Body of pancreas (tissue), 4 donors: ENCODE results near the gene CEP20. TPM values are rescaled to one million over a fixed set of nuclear protein-coding genes. Genes with fewer than 3 reads are reported as not detected.
"Not testable (repeated sequence)": the region's sequence is repeated elsewhere in the genome, so short reads cannot be mapped to it uniquely, and the experiment has no call there.

Source experiments
- ATAC-seq: fragments of 150-250 bp; one replicate; pipeline ENCODE4 v1.9.1; 2016
- DNase-seq, 4 donors: peaks; one replicate each; pipeline ENCODE4 v3.0.0-alpha.2; 2019
- H3K27ac ChIP-seq, 4 donors: fragments of 200-600 bp; sonication (generic); 1 replicate in 3 of 4; 2 replicates in 1 of 4; pipeline versions ENCODE4 v1.5.1 to v1.6.1; 2016 to 2019; ENCODE audit warnings: mild to moderate bottlenecking in 1 of 4, mixed read lengths in 1 of 4, moderate library complexity in 1 of 4
- H3K27me3 ChIP-seq, 2 donors: fragments of 200-600 bp; sonication (generic); one replicate each; pipeline ENCODE4 v1.6.0; 2016; ENCODE audit warnings: mild to moderate bottlenecking in 1 of 2
- H3K36me3 ChIP-seq, 2 donors: fragments of 200-600 bp; sonication (generic); replicated peaks in 1 of 2; 2 replicates each; pipeline ENCODE4 v1.5.1; 2016; ENCODE audit warnings: low read depth in 2 of 2; ENCODE audit not compliant: insufficient read depth in 1 of 2
- H3K4me1 ChIP-seq: fragments of 200-600 bp; sonication (generic); one replicate; pipeline ENCODE4 v1.6.0; 2016
- H3K4me3 ChIP-seq, 2 donors: fragments of 200-600 bp; sonication (generic); 1 replicate in 1 of 2; 2 replicates in 1 of 2; pipeline ENCODE4 v1.5.1; 2016 to 2019
- H3K9me3 ChIP-seq, 3 donors: fragments of 200-600 bp; sonication (generic); 1 replicate in 2 of 3; 2 replicates in 1 of 3; pipeline ENCODE4 v1.5.1; 2016
- POLR2A ChIP-seq, 3 donors: fragments of 450-650 bp; IDR thresholded peaks; one replicate each; pipeline ENCODE4 v1.6.1; 2016; ENCODE audit warnings: antibody characterized with exemption in 3 of 3, mild to moderate bottlenecking in 2 of 3
- WGBS, 2 donors: methylation state at CpG; one replicate each; pipeline ENCODE4 v1.1.5; 2017; 5-methylcytosine and 5-hydroxymethylcytosine counted together
- intact Hi-C: fragments of 100-400 bp; cut with DNase I; formaldehyde crosslinking; loops from one replicate; pipeline ENCODE4 v1.15.1; 2023
- total RNA-seq, 2 donors: library from RNA; depleted of rRNA; stranded (reverse); fragments of >200 nt; gene quantifications; one replicate each; pipeline ENCODE4 v1.1.0, GENCODE V29; 2016
- TF ChIP-seq, protein P1 (sequence below), 7 experiments: fragments of 450-650 bp in 4 of 7; fragments of 200-600 bp in 3 of 7; sonication (generic) in 3 of 7; IDR thresholded peaks; one replicate each; pipeline ENCODE4 v1.5.1; 2016 to 2019; ENCODE audit warnings: antibody characterized with exemption in 7 of 7

CEP20 gene
- total RNA-seq, 2 donors from 2014 or later: 17.5 to 21.3 TPM

GRCh38 chr16:15854906-15855703, 33.3 kb downstream of the CEP20 start:
- Histone ChIP-seq H3K27ac (no peak overlapping the region), H3K27me3 (peaks cover 0 to 17% of the 10 kb centered on the region in 2 donors), H3K4me1 (peaks cover 16% of the 10 kb centered on the region), H3K4me3 (no peak overlapping the region), H3K9me3 (no peaks in the 10 kb centered on the region), H3K36me3 (no peaks in the 10 kb centered on the region)
- no peak for TF ChIP-seq POLR2A (IDR thresholded peaks at IDR 0.05)
- TF ChIP-seq, protein P1, sequence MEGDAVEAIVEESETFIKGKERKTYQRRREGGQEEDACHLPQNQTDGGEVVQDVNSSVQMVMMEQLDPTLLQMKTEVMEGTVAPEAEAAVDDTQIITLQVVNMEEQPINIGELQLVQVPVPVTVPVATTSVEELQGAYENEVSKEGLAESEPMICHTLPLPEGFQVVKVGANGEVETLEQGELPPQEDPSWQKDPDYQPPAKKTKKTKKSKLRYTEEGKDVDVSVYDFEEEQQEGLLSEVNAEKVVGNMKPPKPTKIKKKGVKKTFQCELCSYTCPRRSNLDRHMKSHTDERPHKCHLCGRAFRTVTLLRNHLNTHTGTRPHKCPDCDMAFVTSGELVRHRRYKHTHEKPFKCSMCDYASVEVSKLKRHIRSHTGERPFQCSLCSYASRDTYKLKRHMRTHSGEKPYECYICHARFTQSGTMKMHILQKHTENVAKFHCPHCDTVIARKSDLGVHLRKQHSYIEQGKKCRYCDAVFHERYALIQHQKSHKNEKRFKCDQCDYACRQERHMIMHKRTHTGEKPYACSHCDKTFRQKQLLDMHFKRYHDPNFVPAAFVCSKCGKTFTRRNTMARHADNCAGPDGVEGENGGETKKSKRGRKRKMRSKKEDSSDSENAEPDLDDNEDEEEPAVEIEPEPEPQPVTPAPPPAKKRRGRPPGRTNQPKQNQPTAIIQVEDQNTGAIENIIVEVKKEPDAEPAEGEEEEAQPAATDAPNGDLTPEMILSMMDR (IDR thresholded peaks at IDR 0.05): no peak
- 48% methylated on average over 15 of the region's 15 CpGs for WGBS, 2 donors
- ATAC-seq: no peak
- DNase-seq: no peak
- intact Hi-C loops: no loop called here

GRCh38 chr16:15854061-15854460, 34.3 kb downstream of the CEP20 start:
- Histone ChIP-seq H3K9me3 (no peaks in the 10 kb centered on the region), H3K4me3 (no peak overlapping the region), H3K27ac (no peak overlapping the region), H3K27me3 (peaks cover 0 to 17% of the 10 kb centered on the region in 2 donors), H3K36me3 (no peaks in the 10 kb centered on the region), H3K4me1 (peaks cover 16% of the 10 kb centered on the region)
- WGBS, 2 donors: 39 to 59% methylated on average over 3 of the region's 3 CpGs
- TF ChIP-seq POLR2A (IDR thresholded peaks at IDR 0.05): no peak
- TF ChIP-seq, protein P1 (IDR thresholded peaks at IDR 0.05): no peak
- ATAC-seq: no peak
- no peak for DNase-seq
- intact Hi-C loops: no loop called here

DNA sequence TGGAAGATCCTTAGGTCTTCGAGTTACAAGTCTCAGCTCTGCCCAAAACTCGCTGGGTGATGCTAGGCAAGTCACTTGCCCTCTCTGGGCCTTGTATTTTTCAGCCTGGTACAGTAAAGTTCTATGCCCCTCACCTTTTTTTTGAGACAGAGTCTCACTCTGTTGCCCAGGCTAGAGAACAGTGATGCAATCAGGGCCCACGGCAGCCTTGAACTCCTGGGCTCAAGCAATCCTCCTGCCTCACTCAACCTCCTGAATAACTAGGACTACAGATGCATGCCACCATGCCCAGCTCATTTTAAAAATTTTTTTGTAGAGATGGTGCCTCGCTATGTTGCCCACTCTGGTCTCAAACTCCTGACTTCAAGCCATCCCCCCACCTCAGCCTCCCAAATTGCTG, 35.4 kb downstream of the CEP20 start:
- Histone ChIP-seq H3K4me3 (no peak overlapping the region), H3K27ac (no peak overlapping the region), H3K9me3 (no peaks in the 10 kb centered on the region), H3K36me3 (no peaks in the 10 kb centered on the region), H3K27me3 (peaks cover 0 to 13% of the 10 kb centered on the region in 2 donors), H3K4me1 (peaks cover 12% of the 10 kb centered on the region)
- TF ChIP-seq, protein P1 (IDR thresholded peaks at IDR 0.05): no peak
- TF ChIP-seq POLR2A (IDR thresholded peaks at IDR 0.05): no peak
- intact Hi-C loops: no loop called here
- DNase-seq: no peak
- WGBS, 2 donors: 73 to 80% methylated on average over 4 of the region's 4 CpGs
- no peak for ATAC-seq

- H3K4me1 ChIP-seq, H3K27ac ChIP-seq, ATAC-seq, DNase-seq, H3K4me3 ChIP-seq, intact Hi-C loops, H3K36me3 ChIP-seq, H3K9me3 ChIP-seq, H3K27me3 ChIP-seq: not testable (repeated sequence)
- WGBS, 2 donors: 89 to 99% methylated on average over 6 of the region's 6 CpGs
Measured at GRCh38 chr16:15850555-15850954, 37.8 kb downstream of the CEP20 start.

GRCh38 chr16:15849209-15849981, 39.0 kb downstream of the CEP20 start:
- DNase-seq (no peak), ATAC-seq (no peak)
- Histone ChIP-seq H3K36me3 (no peaks in the 10 kb centered on the region), H3K9me3 (no peaks in the 10 kb centered on the region), H3K27ac (no peak overlapping the region), H3K4me3 (no peak overlapping the region), H3K27me3 (no peaks in the 10 kb centered on the region), H3K4me1 (no peaks in the 10 kb centered on the region)
- WGBS, 2 donors: 71 to 77% methylated on average over 12 of the region's 12 CpGs
- intact Hi-C loops: no loop called here
- TF ChIP-seq, protein P1 (IDR thresholded peaks at IDR 0.05): no peak
- TF ChIP-seq POLR2A (IDR thresholded peaks at IDR 0.05): no peak
